Activated CD4-positive, alpha-beta T cell treated with anti-CD3 and anti-CD28 coated beads, Interleukin-2, amount 10 ng/mL, durations not matched to agents 24 days and 14 days (primary cell): Measurements from ENCODE around the gene ITPA. TPM values are rescaled to one million over a fixed set of nuclear protein-coding genes. Genes with fewer than 3 reads are reported as not detected.

Source experiments
- DNase-seq: peaks from one replicate; pipeline ENCODE4 v3.0.0; 2022
- H3K27ac Mint-ChIP-seq: one replicate; pipeline ENCODE4 v1.8.0; 2022; ENCODE audit warnings: mild to moderate bottlenecking, mixed read lengths
- H3K27me3 Mint-ChIP-seq: one replicate; pipeline ENCODE4 v1.8.0; 2022; ENCODE audit warnings: mixed read lengths
- H3K36me3 Mint-ChIP-seq: one replicate; pipeline ENCODE4 v1.8.0; 2022; ENCODE audit warnings: low read depth, mild to moderate bottlenecking, mixed read lengths
- H3K4me1 Mint-ChIP-seq: one replicate; pipeline ENCODE4 v1.8.0; 2021; ENCODE audit warnings: mixed read lengths
- H3K4me3 Mint-ChIP-seq: one replicate; pipeline ENCODE4 v1.8.0; 2022; ENCODE audit warnings: mild to moderate bottlenecking, moderate library complexity, mixed read lengths
- H3K9me3 Mint-ChIP-seq: one replicate; pipeline ENCODE4 v1.8.0; 2021; ENCODE audit warnings: mixed read lengths
- intact Hi-C: fragments of 100-400 bp; cut with micrococcal nuclease; formaldehyde crosslinking; loops from one replicate; pipeline ENCODE4 v1.15.1; 2023
- total RNA-seq: library from RNA; stranded (reverse); gene quantifications from 2 replicates; pipeline ENCODE4 v1.2.3, GENCODE V29; 2022

The ITPA gene
- total RNA-seq, 1 donor from 2014 or later = 103 TPM

GRCh38 chr20:3235666-3236324, 26.5 kb downstream of the ITPA start:
- no peak for DNase-seq
- Mint-ChIP-seq H3K36me3 (no peaks in the 10 kb centered on the region), H3K4me1 (peaks cover 8% of the 10 kb centered on the region), H3K4me3 (no peak overlapping the region), H3K27me3 (peaks cover 37% of the 10 kb centered on the region), H3K27ac (no peak overlapping the region), H3K9me3 (no peaks in the 10 kb centered on the region)
- intact Hi-C loops = no loop called here

- H3K4me3 Mint-ChIP-seq = peak overlapping the region; percentile 81
- H3K9me3 Mint-ChIP-seq = no peaks in the 10 kb centered on the region
- H3K4me1 Mint-ChIP-seq = peaks cover 8% of the 10 kb centered on the region
- H3K27ac Mint-ChIP-seq = no peak overlapping the region
- DNase-seq = no peak
- no peaks in the 10 kb centered on the region for H3K36me3 Mint-ChIP-seq
- intact Hi-C loops = no loop called here
- H3K27me3 Mint-ChIP-seq = peaks cover 49% of the 10 kb centered on the region
Observed at GRCh38 chr20:3237011-3237957, 28.0 kb downstream of the ITPA start.

DNA sequence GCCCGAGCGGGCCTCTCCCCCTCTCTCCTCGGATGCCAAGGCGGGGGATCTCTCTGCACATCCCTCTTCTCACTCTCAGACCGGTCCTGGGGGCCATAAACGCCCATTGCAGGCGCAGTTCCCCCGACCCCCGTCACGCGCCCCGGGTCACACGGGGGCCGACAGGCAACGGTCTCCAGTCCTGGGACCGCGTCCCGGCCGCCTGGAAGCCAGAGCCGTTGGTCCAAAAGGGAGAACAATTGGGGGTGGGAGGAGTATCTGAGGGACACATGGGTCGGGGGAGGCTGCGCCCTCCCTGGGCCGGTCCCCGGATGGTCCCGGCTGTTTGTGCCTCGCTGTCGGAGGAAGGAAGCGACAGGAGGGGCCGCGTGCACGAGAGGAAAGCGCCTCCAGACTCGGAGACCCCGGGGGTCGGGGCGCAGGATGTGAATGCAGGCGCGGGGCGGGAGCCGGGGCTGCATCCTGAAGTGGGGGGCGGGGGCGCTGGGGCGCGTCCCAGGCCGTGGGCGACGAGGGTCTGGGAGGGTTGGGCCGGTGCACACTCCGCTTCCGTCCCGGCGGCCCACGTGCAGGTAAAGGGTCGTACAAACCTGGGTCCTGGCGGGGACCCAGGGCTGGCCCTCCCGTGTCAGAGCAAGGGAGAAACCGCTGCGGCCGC, 28.8 kb downstream of the ITPA start:
- Mint-ChIP-seq H3K4me3 (peak overlapping the region; percentile 81), H3K27me3 (peaks cover 52% of the 10 kb centered on the region), H3K36me3 (no peaks in the 10 kb centered on the region), H3K9me3 (no peaks in the 10 kb centered on the region), H3K27ac (no peak overlapping the region), H3K4me1 (peaks cover 8% of the 10 kb centered on the region)
- intact Hi-C loops = loop anchor here (2.0 kb wide), 1 partner anchor 65 kb away; the partner anchor contains the start of gene LZTS3
- DNase-seq = no peak

- Mint-ChIP-seq H3K36me3 (no peaks in the 10 kb centered on the region), H3K27ac (no peak overlapping the region), H3K4me1 (peaks cover 8% of the 10 kb centered on the region), H3K27me3 (peaks cover 52% of the 10 kb centered on the region), H3K9me3 (no peaks in the 10 kb centered on the region), H3K4me3 (peak overlapping the region; percentile 81)
- intact Hi-C loops = loop anchor here (2.0 kb wide), 1 partner anchor 66 kb away; the partner anchor contains the start of gene LZTS3
- DNase-seq = peak; percentile 87
Observed at GRCh38 chr20:3238616-3239025, 29.3 kb downstream of the ITPA start.

GRCh38 chr20:3239026-3239866, 29.9 kb downstream of the ITPA start, which contains the start of gene SLC4A11:
Gene SLC4A11 (minus strand): TSS chr20:3239190. CDS start chr20:3239137, 53 bp downstream.
- H3K27ac Mint-ChIP-seq = no peak within 1 kb of the TSS
- peaks cover 52% of the 10 kb centered on the region for H3K27me3 Mint-ChIP-seq
- H3K9me3 Mint-ChIP-seq = no peaks in the 10 kb centered on the region

GRCh38 chr20:3239867-3240775, 30.8 kb downstream of the ITPA start:
- Mint-ChIP-seq H3K4me1 (peaks cover 8% of the 10 kb centered on the region), H3K4me3 (peak overlapping the region; percentile 91), H3K36me3 (no peaks in the 10 kb centered on the region), H3K27me3 (peaks cover 58% of the 10 kb centered on the region), H3K9me3 (no peaks in the 10 kb centered on the region), H3K27ac (no peak overlapping the region)
- DNase-seq = peak; percentile 72
- intact Hi-C loops = loop anchor here (2.0 to 5.0 kb wide), 2 partner anchors 67 to 232 kb away; partner anchors contain the start of genes ATRN and LZTS3

More at GRCh38 chr20:3239026-3239866, 29.9 kb downstream of the ITPA start, which contains the start of gene SLC4A11:
- peak; percentile 84 for DNase-seq
- intact Hi-C loops = loop anchor here (2.0 kb wide), 1 partner anchor 66 kb away; the partner anchor contains the start of gene LZTS3
- Mint-ChIP-seq H3K36me3 (no peaks in the 10 kb centered on the region), H3K4me1 (peaks cover 8% of the 10 kb centered on the region), H3K4me3 (peak within 1 kb of the TSS; percentile 91)

- Mint-ChIP-seq H3K4me1 (peaks cover 9% of the 10 kb centered on the region), H3K27me3 (peaks cover 56% of the 10 kb centered on the region), H3K27ac (no peak overlapping the region), H3K36me3 (no peaks in the 10 kb centered on the region), H3K9me3 (no peaks in the 10 kb centered on the region), H3K4me3 (peak overlapping the region; percentile 49)
- intact Hi-C loops = loop anchor here (5.0 kb wide), 1 partner anchor 231 kb away; the partner anchor contains the start of gene ATRN
- DNase-seq = no peak
Observed at GRCh38 chr20:3240776-3241363, 31.6 kb downstream of the ITPA start.

DNA sequence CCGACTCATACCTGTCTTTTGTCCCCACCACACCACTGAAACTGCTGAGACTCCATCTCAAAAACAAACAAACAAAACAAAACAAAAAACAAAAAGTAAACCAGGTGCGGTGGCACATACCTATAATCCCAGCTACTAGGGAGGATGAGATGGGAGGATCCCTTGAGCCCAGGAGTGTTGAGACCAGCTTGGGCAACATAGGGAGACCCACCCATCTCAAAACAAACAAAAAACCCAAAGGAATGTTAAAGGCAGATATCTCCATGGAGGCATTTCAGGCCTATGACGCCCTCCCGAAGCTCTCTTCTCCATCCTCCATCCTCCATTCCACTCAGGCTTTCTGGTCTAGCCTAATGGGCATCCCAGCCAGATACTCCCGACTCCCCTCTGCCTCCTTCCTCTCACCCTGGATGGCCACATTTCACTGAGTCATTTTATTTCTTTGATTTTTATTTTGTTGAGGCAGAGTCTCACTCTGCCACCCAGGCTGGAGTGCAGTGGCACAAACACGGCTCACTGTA, 32.9 kb downstream of the ITPA start:
- Mint-ChIP-seq H3K9me3 (no peaks in the 10 kb centered on the region), H3K27ac (no peak overlapping the region), H3K36me3 (no peaks in the 10 kb centered on the region), H3K27me3 (peaks cover 48% of the 10 kb centered on the region), H3K4me1 (peaks cover 9% of the 10 kb centered on the region), H3K4me3 (no peak overlapping the region)
- intact Hi-C loops = loop anchor here (5.0 kb wide), 1 partner anchor 230 kb away; the partner anchor contains the start of gene ATRN
- DNase-seq = no peak

DNA sequence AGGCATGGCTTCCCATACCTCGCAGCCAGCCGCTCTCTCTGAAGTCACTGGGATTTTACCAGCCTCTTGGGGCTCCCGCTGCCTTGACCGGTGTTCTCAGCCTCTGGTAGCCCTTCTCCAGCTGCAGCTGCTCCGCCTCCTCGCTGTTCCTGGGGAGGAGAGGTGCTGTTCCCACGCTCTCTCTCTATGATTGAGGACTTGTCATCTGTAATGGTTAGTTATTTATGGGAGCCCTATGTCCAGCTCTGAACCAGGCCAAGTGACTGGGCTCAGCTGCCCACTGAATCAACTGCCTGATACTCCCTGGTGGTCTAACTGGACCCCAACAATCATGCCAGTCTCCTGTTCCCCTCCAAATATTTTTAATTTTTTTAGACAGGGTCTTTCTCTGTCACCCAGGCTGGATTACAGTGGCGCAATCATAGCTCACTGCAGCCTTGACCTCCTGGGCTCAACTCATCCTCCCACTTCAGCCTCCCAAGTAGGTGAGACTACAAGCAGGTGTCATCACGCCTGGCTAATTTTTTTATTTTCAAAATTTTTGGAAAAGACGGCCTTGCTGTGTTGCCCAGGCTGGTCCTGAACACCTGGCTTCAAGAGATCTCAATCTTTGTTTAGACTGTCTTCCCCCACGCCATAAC, 34.5 kb downstream of the ITPA start:
- no peak for DNase-seq
- Mint-ChIP-seq H3K36me3 (no peaks in the 10 kb centered on the region), H3K4me3 (no peak overlapping the region), H3K27ac (no peak overlapping the region), H3K9me3 (no peaks in the 10 kb centered on the region), H3K27me3 (peaks cover 49% of the 10 kb centered on the region), H3K4me1 (peaks cover 9% of the 10 kb centered on the region)
- intact Hi-C loops = loop anchor here (5.0 kb wide), 1 partner anchor 228 kb away; the partner anchor contains the start of gene ATRN

DNA sequence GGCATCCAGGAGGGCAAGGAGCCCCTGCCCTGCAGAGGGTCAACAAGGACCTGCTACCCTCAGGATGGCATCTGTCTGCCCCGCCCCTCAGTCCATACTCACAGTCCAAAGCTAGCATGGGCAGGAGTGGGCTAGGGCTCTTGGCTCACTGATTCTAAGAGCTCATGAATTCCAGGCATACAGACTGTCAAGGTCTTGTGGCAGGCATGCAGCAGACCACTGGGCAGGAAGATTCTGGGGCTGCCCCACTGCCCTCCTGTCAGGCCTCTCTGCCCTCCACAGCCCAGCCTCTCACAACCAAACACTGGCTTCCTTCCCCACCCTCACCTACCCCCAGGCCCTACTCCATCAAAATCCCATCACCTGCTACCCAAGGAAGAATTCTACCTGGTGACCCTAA, 35.3 kb downstream of the ITPA start:
- intact Hi-C loops = loop anchor here (5.0 kb wide), 1 partner anchor 228 kb away; the partner anchor contains the start of gene ATRN
- no peaks in the 10 kb centered on the region for H3K36me3 Mint-ChIP-seq
- no peak overlapping the region for H3K4me3 Mint-ChIP-seq
- peaks cover 8% of the 10 kb centered on the region for H3K4me1 Mint-ChIP-seq
- H3K9me3 Mint-ChIP-seq = no peaks in the 10 kb centered on the region
- no peak for DNase-seq
- H3K27me3 Mint-ChIP-seq = peaks cover 49% of the 10 kb centered on the region
- no peak overlapping the region for H3K27ac Mint-ChIP-seq

- no peak for DNase-seq
- peaks cover 2% of the 10 kb centered on the region for H3K4me1 Mint-ChIP-seq
- no peaks in the 10 kb centered on the region for H3K36me3 Mint-ChIP-seq
- no peak overlapping the region for H3K27ac Mint-ChIP-seq
- intact Hi-C loops = no loop called here
- H3K9me3 Mint-ChIP-seq = no peaks in the 10 kb centered on the region
- no peak overlapping the region for H3K4me3 Mint-ChIP-seq
- H3K27me3 Mint-ChIP-seq = peaks cover 47% of the 10 kb centered on the region
Observed at GRCh38 chr20:3245156-3245555, 35.9 kb downstream of the ITPA start.
